Loucy (cell line): ENCODE results near the gene ZNF609.

ENCODE experiments used
- EZH2phosphoT487 ChIP-seq: fragments of 200-600 bp; IDR thresholded peaks from 2 replicates; pipeline ENCODE4 v1.6.1; 2018; ENCODE audit warnings: antibody characterized with exemption, mild to moderate bottlenecking, moderate library complexity, borderline replicate concordance
- TF ChIP-seq, protein P1 (sequence below): fragments of 200-600 bp; sonication (generic); conservative IDR thresholded peaks from 2 replicates; pipeline ENCODE4 v1.5.1; 2014; ENCODE audit warnings: mild to moderate bottlenecking, antibody characterized with exemption, low read length

DNA sequence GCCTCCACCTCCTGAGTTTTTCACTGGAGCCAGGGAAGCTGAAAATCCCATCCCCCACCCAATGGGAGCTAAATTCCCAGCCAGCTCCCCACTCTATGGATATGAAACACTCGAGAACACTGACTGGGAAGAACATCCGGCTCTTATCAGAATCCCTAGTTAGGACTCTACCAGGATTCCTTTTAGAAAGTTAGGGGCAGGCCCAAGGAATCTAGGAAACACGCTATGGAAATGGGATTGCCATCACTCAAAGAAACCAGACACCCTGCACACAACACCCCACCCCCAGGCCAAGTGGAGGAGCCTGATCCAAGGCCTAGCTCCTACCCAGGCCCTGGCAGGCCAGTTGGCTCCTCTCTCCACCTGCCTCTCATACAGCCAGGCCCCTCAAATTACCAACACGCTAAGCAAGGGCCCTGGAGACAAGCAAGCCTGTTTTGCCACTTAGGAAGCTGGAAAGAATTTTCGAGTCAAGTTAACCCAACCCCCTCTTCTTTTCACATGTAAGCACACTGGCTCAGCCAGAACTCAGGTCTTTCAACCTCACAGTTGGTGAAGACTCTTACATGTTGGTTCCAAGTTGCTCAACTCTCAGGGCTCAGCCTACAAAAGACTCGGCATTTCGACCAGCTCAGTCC is 239.5 kb downstream of the ZNF609 start:
- TF ChIP-seq, protein P1, sequence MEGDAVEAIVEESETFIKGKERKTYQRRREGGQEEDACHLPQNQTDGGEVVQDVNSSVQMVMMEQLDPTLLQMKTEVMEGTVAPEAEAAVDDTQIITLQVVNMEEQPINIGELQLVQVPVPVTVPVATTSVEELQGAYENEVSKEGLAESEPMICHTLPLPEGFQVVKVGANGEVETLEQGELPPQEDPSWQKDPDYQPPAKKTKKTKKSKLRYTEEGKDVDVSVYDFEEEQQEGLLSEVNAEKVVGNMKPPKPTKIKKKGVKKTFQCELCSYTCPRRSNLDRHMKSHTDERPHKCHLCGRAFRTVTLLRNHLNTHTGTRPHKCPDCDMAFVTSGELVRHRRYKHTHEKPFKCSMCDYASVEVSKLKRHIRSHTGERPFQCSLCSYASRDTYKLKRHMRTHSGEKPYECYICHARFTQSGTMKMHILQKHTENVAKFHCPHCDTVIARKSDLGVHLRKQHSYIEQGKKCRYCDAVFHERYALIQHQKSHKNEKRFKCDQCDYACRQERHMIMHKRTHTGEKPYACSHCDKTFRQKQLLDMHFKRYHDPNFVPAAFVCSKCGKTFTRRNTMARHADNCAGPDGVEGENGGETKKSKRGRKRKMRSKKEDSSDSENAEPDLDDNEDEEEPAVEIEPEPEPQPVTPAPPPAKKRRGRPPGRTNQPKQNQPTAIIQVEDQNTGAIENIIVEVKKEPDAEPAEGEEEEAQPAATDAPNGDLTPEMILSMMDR = no peak
- TF ChIP-seq EZH2phosphoT487 = no peak
